ENCODE data around the gene ZNF385C.

Gene ZNF385C

GRCh38 chr17:42019509-42020404 is 78.5 kb downstream of the ZNF385C start, which contains the start of gene NKIRAS2:
Gene NKIRAS2 (plus strand): TSS chr17:42020090. CDS start chr17:42021578, 1,488 bp downstream.
- Histone ChIP-seq H3K36me3 (ENCODE audit: control insufficient read depth, insufficient read depth, low read length) (peaks cover 14% of the 10 kb centered on the region), H3K4me3 (replicated peaks; ENCODE audit: low read depth, low read length) (peak within 1 kb of the TSS; percentile 92), H3K27me3 (replicated peaks; ENCODE audit: control insufficient read depth, insufficient read depth, low read length) (no peaks in the 10 kb centered on the region)
- peak; percentile 93 for DNase-seq (ENCODE audit: extremely low read depth, insufficient read length)
- peak; percentile 97 for TF ChIP-seq CTCF (IDR thresholded peaks at IDR 0.05; ENCODE audit: insufficient read depth, low read length, poor library complexity, severe bottlenecking)

- Histone ChIP-seq H3K4me3 (replicated peaks; ENCODE audit: low read depth, low read length) (no peak overlapping the region), H3K27me3 (replicated peaks; ENCODE audit: control insufficient read depth, insufficient read depth, low read length) (no peaks in the 10 kb centered on the region), H3K36me3 (ENCODE audit: control insufficient read depth, insufficient read depth, low read length) (peaks cover 11% of the 10 kb centered on the region)
- DNase-seq (ENCODE audit: extremely low read depth, insufficient read length): no peak
- no peak for TF ChIP-seq CTCF (IDR thresholded peaks at IDR 0.05; ENCODE audit: insufficient read depth, low read length, poor library complexity, severe bottlenecking)
These were observed 79.3 kb downstream of the ZNF385C start for GRCh38 chr17:42018988-42019387.

- no peak for DNase-seq (ENCODE audit: extremely low read depth, insufficient read length)
- TF ChIP-seq CTCF (IDR thresholded peaks at IDR 0.05; ENCODE audit: insufficient read depth, low read length, poor library complexity, severe bottlenecking): no peak
- Histone ChIP-seq H3K36me3 (ENCODE audit: control insufficient read depth, insufficient read depth, low read length) (peaks cover 7% of the 10 kb centered on the region), H3K27me3 (replicated peaks; ENCODE audit: control insufficient read depth, insufficient read depth, low read length) (no peaks in the 10 kb centered on the region), H3K4me3 (replicated peaks; ENCODE audit: low read depth, low read length) (peak overlapping the region; percentile 99; the same call in 1 of the 2 replicates)
These were observed 79.9 kb downstream of the ZNF385C start for GRCh38 chr17:42018339-42018738.

GRCh38 chr17:42017866-42018200 is 80.4 kb downstream of the ZNF385C start:
- peak overlapping the region; percentile 99 for H3K4me3 ChIP-seq (replicated peaks; ENCODE audit: low read depth, low read length)
- DNase-seq (ENCODE audit: extremely low read depth, insufficient read length): no peak
- peaks cover 7% of the 10 kb centered on the region for H3K36me3 ChIP-seq (ENCODE audit: control insufficient read depth, insufficient read depth, low read length)
- TF ChIP-seq CTCF (IDR thresholded peaks at IDR 0.05; ENCODE audit: insufficient read depth, low read length, poor library complexity, severe bottlenecking): no peak
- no peaks in the 10 kb centered on the region for H3K27me3 ChIP-seq (replicated peaks; ENCODE audit: control insufficient read depth, insufficient read depth, low read length)

GRCh38 chr17:42016941-42017865 is 81.1 kb downstream of the ZNF385C start, which contains the start of gene DNAJC7:
Gene DNAJC7 (minus strand): TSS chr17:42017439. CDS start chr17:42017416, 23 bp downstream.
- Histone ChIP-seq H3K4me3 (replicated peaks; ENCODE audit: low read depth, low read length) (peak within 1 kb of the TSS; percentile 99), H3K36me3 (ENCODE audit: control insufficient read depth, insufficient read depth, low read length) (peaks cover 2% of the 10 kb centered on the region; the same call in 1 of the 2 replicates), H3K27me3 (replicated peaks; ENCODE audit: control insufficient read depth, insufficient read depth, low read length) (no peaks in the 10 kb centered on the region)
- TF ChIP-seq CTCF (IDR thresholded peaks at IDR 0.05; ENCODE audit: insufficient read depth, low read length, poor library complexity, severe bottlenecking): no peak
- peak; percentile 92 for DNase-seq (ENCODE audit: extremely low read depth, insufficient read length)
